Endometrial microvascular endothelial cells (primary cell): ENCODE data around the gene NEU4. TPM values are rescaled to one million over a fixed set of nuclear protein-coding genes. Genes with fewer than 3 reads are reported as not detected.
"Not testable (repeated sequence)": the region's sequence is repeated elsewhere in the genome, so short reads cannot be mapped to it uniquely, and the experiment has no call there.

Experiments
- in situ Hi-C: cut with HindIII; loops from 2 replicates; pipeline ENCODE4 v1.10.0; 2017; ENCODE audit warnings: low sequenced_read_pairs, low pct_unique_long_range_greater_than_20kb; ENCODE audit errors: inconsistent ontology term
- total RNA-seq: library from RNA; depleted of rRNA; stranded (reverse); fragments of >200 nt; gene quantifications from one replicate; pipeline ENCODE4 v1.2.3, GENCODE V29; 2015; ENCODE audit errors: inconsistent ontology term

Gene NEU4
- total RNA-seq, 1 donor from 2014 or later: not detected

DNA sequence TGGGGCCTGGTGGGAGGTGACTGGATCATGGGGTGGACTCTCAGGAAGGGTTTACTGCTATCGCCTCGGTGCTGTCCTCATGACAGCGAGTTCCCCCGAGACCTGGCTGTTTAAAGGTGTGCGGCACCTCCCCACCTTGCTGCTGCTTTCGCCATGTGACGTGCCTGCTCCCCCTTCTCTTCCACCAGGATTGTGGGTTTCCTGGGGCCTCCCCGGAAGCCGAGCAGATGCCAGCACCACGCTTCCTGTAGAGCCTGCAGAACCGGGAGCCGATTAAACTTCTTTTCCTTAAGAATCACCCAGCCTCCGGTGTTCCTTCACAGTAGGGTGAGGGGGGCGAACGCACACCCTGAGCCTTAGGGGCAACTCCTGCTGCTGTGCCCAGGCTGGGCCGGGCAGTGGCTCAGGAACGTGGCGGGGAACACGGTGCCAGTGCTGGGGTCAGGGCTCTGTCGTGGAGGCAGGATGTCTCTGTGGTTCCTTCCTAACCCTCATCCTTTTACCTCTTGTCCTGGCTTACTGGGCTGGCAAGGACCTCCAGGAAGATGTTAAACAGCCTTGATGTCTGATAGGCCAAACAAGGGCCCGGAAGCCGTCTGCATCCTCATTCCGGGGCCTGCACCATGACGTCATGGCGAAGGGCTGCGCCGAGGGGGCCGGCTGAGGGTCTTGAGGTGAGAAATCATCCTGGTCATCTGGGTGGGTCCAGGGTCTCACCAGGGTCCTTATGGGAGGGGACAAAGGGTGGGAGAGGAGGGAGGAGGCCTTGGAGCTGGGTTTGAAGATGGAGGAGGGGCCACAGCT lies 12.7 kb downstream of the NEU4 start:
- in situ Hi-C loops: no loop called here

DNA sequence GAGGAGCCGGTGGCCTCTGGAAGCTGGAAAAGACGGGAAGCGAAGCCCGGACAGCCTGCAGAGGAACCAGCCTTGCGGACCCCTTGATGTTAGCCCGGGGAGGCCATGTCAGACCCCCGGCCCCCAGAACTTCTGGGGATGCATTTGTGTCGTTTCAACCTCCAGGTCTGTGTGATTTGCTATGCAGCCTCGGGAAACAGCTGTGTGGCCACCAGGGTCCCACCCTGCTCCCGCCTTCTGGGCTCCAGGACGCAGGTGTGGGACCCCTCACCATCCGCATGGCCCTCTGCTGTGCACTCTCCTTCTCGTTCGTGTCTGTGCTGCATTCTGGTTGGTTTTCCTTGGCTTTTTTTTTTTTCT lies 13.3 kb downstream of the NEU4 start:
- in situ Hi-C loops: no loop called here

DNA sequence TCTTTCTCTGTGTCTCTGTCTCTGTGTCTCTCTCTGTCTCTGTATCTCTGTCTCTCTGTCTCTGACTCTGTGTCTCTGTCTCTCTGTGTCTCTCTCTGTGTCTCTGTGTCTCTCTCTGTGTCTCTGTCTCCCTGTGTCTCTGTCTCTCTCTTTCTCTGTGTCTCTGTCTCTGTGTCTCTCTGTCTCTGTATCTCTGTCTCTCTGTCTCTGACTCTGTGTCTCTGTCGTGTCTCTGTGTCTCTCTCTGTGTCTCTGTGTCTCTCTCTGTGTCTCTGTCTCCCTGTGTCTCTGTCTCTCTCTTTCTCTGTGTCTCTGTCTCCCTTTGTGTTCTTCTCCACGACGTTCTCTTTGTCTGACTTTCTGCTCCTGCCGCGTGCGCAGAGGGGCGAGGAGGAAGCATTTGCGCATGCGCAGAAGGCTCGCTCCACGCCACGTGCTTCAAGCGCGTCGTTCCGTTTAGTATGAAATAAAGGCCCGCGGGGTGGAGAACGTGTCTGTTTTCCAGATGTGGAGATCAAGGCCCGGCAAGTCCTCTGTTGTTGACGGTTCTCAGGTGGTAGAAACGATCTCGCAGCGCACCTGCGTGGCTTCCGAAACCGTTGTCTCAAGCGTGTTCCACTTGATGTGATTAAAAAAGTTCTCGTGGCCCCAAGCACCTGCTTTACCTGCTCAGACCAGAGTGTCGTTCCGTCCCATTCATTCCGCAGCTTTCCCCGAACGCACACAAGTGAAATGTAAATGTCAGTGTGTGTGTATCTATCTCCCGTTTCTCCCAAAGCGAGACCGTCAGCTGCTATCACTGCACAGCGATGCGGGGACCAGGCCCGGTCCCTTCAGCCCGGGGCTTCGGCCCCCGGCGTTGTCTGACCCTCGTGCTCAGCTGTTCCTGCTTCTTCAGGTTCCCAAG lies 14.8 kb downstream of the NEU4 start:
- in situ Hi-C loops: not testable (repeated sequence)

DNA sequence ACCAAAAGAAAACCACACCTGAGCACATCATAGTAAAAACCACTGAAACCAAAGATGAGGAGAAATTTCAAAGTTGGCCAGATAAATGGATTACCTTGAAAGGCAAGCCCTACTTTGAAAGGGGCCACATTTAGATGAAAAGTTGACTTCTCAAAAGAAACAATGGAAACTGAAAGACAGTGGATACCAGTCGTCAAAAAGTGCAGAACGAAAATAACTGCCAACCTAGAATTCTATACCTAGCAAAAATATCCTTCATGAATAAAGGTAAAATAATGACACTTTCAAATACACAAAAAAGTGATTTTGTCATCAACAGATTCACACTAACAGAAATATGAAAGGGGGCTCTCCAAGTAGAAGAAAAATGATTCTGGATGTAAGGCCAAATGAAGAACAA lies 18.4 kb downstream of the NEU4 start:
- in situ Hi-C loops: no loop called here

DNA sequence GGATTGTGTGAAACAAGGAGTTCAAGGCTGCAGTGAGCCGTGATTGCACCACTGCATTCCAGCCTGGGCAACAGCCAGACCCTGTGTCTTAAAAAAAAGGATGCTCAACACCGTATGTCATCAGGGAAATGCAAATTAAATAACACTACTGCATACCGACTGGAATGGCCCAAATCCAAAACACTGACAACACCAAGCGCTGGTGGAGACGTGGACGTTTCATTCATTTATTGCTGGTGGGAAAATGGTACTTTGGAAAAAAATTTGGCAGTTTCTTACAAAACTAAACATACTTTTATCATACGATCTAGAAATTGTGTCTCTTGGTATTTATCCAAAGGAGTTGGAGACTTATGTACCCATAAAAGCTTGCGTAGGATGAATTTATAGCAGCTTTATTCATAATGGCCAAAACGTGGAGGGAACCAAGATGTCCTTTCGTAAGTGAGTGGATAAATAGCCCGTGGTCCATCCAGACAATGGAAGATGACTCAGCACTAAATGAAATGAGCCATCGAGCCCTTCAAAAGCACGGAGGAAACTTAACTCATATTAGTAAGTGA lies 24.2 kb downstream of the NEU4 start:
- in situ Hi-C loops: no loop called here

DNA sequence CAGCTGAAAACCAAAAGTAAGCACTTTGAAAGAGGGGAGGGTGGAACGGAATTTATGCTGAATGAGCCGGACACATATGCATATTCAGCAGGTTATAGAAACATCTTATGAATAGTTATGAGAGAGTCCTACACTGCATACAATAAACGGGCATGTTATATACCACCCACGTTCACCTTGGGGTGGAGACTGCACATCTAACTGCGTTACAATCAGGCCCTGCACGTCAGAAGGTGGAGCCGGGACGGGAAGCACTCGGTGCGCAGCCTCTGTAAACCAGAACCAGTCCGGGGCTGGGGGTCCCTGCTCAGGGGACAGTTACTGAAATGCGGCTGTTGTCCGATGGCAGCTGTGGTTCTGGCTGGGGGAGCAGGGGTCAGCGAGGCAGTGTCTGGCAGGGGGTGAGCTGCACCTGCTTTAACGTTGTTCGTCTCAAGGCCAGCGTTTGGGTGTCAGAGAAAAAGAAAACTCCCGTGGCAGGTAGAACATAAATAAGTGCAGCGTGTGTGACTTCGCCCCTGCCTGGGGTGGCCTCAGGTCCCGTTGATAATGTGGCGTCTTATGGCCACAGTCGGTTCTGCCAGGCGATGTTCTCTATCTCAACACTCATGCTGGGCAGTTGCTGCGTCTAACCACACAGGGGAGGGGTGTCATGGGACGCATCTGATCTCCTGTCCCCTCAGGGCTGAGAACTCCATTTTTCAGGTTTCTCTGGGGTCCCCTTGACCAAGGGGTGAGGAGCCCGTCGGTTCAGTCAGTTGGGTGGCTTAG lies 24.9 kb downstream of the NEU4 start:
- in situ Hi-C loops: not testable (repeated sequence)

DNA sequence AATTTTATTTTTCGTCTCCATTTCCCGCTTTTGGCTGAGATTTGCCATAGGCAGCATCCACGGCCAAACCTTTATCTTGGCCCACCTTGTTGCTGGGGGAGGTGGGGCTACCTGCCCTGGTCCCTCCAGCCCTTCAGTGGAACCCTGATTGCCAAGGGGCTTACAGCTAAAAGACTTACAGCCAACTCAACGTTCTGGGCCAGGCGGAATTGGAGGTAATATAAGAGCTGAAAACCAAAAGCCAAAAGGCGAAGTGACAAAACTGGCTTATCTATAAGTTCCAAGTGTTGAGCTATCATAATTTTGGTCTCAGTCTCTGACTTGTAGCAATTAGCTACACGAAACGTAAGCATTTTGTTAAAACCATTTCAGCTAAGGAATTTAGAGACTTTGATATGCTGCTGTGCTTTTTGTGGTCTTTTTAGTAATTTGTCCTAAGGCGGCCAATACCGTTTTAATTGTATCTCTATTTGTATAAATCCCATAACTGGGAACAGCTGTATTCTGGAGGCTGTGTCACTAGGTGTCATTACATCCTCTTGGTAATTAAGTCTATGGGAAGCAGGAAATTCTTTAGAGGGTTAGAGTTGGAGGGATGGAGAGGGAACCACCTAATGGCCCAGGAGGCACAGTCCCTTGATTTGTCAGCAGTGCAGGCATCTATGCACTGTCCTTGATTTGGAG lies 25.7 kb downstream of the NEU4 start:
- in situ Hi-C loops: no loop called here

DNA sequence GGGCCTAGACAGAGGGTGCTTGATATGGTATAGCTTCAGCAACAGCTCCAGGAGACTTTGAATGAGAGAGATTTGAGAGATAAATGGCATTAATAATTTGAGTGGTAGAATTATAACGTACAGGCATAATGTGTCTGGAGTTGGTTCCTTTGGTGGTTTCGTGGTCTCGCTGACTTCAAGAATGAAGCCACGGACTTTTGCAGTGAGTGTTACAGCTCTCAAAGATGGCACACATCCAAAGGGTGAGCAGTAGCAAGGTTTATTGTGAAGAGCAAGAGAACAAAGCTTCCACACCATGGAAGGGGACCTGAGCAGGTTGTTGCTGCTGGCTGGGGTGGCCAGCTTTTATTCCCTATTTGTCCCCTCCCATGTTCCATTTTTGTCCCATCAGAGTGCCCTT lies 26.6 kb downstream of the NEU4 start:
- in situ Hi-C loops: no loop called here

DNA sequence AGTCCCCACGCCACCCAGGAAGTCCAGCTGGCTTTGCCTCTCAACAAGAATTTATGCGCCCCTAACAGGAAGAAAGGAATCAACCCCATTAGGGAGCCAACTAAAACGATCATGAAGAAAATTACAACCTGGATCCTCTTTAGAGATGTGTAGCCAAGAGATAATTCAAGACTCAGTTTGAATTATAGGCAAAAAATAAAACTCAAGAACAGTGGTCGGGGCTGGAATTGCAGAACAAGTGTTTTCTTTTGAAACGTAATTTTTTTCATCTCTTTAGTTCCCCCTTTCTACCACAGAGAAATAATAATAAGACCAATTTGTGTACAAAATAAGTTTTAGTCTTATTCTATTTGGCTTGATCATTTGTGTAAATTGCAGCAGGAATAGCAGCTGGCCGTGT lies 27.3 kb downstream of the NEU4 start:
- in situ Hi-C loops: no loop called here

DNA sequence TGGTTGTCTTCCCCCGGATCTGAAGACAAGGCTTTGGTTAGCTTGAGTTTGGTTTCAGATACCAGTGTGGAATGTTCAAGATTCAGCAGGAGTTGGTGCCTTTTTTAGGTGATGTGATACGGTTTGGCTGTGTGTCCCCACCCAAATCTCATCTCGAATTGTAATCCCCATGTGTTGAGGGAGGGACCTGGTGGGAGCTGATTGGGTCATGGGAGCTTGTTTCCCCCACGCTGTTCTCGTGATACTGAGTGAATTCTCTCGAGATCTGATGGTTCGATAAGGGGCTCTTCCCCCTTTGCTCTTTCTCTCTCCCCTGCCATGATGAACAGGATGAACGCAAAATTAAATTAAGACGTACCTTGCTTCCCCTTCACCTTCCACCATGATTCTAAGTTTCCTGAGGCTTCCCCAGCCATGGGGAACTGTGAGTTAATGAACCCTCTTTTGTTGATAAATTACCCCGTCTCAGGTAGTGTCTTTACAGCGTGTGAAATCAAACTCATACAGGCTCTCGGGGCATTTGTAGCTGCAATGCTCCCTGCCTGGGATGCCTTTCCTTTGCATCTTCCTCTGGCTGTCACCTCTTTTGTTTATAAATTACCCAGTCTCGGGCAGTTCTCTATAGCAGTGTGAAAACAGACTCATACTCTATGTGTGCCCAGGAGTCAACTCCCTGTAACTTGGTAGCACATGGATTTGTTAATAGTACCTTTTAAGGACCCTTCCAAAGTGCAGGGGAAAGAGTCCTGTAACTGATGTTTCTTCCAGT lies 28.4 kb downstream of the NEU4 start:
- in situ Hi-C loops: no loop called here

DNA sequence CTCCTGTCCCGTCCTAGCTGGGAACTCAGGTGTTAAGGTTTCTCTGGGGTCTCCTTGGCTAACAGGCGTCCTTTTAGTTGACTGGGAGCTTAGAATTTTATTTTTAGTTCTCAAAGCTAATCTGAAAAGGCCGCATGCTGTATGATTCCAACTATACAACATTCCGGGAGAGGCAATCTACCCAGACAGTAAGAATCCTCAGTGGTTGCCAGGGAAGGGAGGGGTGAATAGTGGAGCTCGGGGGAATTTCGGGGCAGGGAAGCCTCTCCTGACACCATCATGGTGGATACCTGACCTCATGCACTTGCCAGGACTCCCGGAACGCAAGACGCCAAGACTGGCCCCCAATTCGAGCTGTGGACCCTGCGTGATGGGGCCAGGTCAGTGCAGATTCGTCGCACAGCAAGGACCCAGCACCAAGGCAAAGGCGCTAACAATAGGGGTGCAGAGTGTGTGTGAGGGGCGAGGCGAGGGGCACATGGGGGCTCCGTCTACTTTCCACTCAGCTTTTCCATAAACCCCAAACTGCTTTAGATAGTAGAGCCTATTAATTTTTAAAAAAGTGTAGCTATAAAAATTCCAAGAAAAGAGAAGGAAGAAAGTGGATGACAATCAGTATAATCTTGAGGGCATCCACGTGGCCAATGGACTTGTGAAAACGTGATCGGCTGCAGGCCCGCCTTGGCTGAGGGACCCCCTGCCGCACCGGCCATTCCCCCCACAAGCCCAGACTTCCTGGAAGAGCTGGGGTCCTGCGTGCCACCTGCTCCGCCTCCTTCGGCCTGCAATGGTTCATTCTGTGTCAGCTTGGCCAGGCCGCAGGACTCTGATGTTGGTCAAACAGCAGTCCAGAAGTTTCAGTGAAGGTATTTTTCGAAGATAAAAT lies 32.4 kb downstream of the NEU4 start:
- in situ Hi-C loops: no loop called here

DNA sequence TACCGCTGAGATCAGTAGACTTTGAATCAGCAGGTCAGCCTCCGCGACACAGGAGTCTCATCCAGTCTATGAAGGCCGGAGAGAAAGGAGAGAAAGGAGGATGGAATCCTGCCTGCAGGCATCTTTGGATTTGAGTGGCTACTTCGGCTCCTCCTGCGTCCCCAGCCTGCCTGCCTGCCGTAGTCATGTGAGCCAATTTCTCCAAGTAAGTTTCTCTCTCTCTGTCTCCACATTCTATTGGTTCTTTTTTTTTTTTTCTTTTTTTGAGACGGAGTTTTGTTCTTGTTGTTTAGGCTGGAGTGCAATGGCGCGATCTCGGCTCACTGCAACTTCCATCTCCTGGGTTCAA lies 33.0 kb downstream of the NEU4 start:
- in situ Hi-C loops: no loop called here

DNA sequence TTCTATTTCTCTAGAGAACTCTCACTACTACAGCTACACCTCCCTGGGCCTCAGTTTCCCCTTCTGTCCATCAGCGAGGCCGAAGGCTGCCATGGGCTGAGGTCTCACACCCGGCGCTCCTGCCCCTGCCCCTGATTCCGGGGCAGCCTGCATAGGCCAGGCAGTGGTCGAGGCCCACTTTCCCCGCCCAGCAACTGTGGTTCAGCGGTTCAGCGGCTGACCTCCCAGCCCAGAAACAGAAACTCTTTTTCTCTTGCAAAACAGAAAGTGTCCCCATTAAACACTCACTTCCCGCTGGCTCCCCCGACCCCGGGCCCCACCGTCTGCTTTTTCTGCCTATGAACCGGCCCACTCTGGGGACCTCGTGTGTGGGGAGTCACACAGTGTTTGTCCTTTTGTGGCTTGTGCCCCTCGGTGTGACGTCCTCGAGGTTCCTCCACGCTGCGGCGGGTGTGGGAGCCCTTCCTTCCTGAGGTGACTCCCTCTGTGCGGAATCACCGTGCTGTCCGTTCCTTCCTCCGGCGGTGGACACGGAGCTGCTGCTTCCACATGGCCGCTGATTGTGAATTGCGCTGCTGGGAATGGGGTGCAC lies 33.7 kb downstream of the NEU4 start:
- in situ Hi-C loops: no loop called here

DNA sequence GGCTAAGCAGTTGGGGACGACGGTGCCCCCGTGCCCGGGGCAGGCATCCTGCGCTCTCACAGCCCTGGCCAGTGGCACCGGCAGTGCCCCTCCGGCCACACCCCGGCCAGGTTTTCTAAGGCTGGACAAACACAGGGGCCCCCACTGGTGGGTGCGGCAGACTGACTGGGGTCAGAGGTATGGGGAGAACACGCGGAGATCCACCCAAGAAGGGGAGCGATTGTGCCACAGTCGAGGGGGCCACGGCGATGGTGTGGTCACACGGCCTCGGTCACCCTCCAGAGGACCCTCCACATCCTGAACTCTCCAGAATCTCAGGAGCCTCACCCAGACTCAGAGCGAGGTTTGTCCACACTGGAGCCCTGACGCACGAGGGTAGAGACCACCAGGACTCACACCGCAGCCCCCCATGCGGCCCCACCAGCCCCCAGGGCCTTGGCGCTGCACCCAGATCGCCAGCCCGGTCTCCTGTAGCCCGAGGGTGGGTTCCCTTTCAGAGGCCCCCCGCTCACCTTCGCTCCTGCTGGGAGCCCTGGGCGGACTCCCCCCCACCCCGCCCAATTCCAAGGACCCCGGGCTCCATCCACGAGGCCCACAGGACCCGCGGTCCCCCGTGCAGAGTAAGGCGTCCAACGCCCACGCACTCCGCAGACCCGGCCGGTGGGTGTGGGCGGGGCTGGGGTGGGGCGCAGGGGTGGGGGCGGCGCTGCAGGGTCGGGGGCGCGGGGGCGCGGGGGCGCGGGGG lies 34.5 kb downstream of the NEU4 start:
- in situ Hi-C loops: no loop called here

DNA sequence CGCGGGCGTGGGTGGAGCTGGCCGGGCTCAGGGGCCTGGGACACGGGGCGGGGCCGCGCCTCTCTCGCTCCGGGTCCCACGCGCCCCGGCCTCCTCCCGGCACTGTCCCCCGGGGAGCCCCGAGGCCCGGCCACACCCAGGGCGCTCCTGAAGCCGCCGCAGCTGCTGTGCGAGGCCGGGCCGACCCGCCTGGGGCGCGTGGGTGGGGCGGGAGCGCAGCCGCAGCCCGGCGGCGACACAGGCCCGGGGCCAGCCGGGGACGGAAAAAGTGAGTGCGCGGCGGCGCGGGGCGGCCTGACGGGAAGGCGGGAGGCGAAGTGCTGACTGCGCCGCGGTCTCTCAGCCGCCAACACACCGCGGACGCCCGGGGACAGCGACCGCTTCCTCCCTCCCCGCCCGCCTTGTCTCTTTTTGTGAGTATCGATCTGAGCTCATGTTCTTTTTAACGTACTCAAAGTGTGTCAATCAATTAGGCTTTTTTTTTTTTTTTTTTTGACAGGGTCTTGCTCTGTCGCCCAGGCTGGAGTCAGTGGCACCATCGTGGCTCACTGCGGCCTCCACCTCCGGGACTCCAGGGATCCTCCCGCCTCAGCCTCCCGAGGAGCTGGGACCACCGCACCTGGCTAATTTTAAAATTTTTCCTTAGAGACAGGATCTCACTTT lies 35.2 kb downstream of the NEU4 start:
- in situ Hi-C loops: no loop called here
